Tibial nerve (tissue), 4 donors: ENCODE results near the gene MYLIP.

ENCODE experiments used
- CTCF ChIP-seq, 5 experiments: fragments of 200-600 bp in 3 of 5; fragments of 450-650 bp in 2 of 5; sonication (generic) in 3 of 5; IDR thresholded peaks; one replicate each; pipeline ENCODE4 v1.5.1; 2016 to 2019; ENCODE audit warnings: antibody characterized with exemption in 5 of 5, mild to moderate bottlenecking in 3 of 5, moderate library complexity in 2 of 5
- EP300 ChIP-seq, 2 donors: sonication (generic); formaldehyde crosslinking; IDR thresholded peaks; one replicate each; pipeline ENCODE4 v1.6.1; 2017; ENCODE audit warnings: antibody characterized with exemption in 2 of 2, mild to moderate bottlenecking in 1 of 2
- POLR2A ChIP-seq, 2 donors: fragments of 450-650 bp; IDR thresholded peaks; one replicate each; pipeline ENCODE4 v1.6.1; 2017; ENCODE audit warnings: antibody characterized with exemption in 2 of 2, mild to moderate bottlenecking in 2 of 2, moderate library complexity in 2 of 2

GRCh38 chr6:16089232-16090062, 39.4 kb upstream of the MYLIP start:
- TF ChIP-seq CTCF (IDR thresholded peaks at IDR 0.05): no peak
- no peak for TF ChIP-seq POLR2A (IDR thresholded peaks at IDR 0.05)
- no peak for TF ChIP-seq EP300 (IDR thresholded peaks at IDR 0.05)
